Daoy (cell line): ENCODE measurements around the gene SLC43A2. TPM values are rescaled to one million over a fixed set of nuclear protein-coding genes. Genes with fewer than 3 reads are reported as not detected.
"Not testable (repeated sequence)": the region's sequence is repeated elsewhere in the genome, so short reads cannot be mapped to it uniquely, and the experiment has no call there.

ENCODE experiments used
- DNase-seq: peaks from one replicate; pipeline ENCODE4 v3.0.0-alpha.2; 2015; ENCODE audit warnings: low read depth
- total RNA-seq: library from RNA; depleted of rRNA; stranded (reverse); fragments of >200 nt; shearing (Covaris generic); gene quantifications from 2 replicates; pipeline ENCODE4 v1.2.3, GENCODE V29; 2014; rRNA removed

Gene SLC43A2
- total RNA-seq, 1 experiment from 2014 or later = 11.5 TPM

DNA sequence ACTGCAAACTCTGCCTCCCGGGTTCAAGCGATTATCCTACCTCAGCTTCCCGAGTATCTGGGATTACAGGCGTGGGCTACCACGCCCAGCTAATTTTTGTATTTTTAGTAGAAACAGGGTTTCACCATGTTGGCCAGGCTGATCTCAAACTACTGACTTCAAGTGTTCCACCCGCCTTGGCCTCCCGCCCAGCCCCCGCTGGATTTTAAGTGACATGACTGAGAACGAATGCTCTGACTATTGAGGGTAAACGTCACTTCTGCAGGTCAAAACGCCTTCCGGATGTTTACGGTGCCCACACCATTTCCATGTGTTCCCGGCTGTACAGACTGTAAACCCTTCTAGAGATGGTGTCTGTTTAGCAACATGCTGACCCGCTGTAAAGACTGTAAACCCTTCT lies 88.8 kb downstream of the SLC43A2 start:
- DNase-seq = no peak

DNA sequence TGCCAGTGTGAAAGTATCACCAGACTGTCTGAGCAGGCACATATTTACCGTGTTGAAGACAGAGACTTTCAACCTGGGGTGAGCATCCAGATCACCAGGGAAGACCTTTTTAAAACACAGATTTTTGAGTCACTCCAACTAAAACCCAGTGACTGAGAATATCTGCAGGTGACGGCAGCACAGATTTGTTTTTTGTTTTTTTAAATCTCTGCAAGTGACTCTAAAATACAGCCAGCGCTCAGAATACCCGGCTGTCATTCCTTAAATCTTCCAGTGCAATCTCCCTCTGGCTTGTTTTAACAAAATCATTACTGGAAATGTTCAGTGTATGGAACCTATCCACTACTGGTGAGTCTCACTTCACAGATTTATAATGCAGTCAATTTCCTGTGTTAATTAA lies 92.9 kb downstream of the SLC43A2 start:
- DNase-seq = no peak

DNA sequence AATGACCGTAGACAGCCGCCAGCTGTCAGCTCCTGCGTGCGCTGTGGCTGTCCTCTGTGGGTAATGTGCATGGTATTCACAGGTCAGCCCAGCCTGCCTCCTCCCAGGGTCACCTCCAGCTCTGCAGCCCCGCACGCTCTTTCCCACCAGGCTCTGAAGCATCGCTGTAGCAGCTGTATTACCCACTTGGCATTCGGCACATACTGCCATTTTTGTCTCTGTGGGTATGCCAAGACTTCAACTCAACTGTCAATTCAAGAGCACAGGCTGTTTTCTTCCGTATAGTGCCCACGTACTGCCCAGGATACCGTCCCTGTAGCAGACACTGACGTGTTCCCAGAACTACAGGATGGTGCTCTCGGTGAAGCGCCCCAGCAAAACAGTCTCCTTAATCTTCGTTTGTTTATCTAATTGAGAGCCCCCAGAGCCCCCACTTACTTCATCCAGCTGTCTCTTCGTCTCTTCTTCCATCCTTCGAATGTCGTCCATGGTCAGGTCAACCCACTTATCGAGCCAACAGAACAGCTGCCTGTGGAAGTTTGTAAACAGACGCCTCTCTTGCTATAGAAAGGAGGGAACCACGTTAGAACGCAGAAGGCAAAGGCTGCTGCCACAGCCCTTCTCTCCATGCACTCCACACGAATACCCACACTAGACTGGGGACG lies 94.8 kb downstream of the SLC43A2 start:
- no peak for DNase-seq

DNA sequence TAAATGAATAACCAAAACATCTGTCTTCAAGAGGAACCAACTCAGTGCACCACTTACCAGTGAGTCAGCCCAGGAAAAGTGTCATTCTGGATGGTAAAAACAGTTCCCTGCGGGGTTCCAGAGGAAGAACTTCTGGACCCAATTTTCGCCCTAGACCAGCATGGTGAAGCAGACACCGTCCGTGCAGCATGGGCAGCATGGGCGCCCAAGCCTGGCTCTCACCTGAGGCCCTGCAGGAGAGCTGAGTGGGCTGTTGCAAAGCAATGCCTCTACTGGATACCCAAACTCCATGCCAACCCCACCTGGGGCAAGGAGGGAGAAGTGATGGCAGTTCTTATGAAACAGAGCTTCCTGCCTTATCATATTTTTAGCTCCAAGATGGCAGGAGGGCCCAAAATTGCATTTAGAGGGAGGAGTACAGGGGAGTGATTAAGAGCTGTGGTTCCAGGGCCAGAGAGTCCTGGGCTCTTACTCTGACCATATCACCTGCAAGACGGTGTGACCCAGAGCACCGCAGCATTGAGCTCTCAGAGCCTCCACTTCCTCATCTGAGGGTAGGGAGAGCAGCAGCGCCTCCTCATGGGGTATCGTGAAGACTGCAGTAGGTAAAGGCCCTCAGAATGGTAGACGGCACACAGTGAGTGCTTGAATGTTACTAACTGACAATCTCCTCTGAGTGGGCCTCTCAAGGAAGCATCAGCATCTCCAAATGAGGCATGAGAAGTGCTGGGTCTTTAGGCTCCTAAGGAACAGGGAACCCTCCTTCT lies 95.6 kb downstream of the SLC43A2 start:
- DNase-seq = peak; percentile 35

DNA sequence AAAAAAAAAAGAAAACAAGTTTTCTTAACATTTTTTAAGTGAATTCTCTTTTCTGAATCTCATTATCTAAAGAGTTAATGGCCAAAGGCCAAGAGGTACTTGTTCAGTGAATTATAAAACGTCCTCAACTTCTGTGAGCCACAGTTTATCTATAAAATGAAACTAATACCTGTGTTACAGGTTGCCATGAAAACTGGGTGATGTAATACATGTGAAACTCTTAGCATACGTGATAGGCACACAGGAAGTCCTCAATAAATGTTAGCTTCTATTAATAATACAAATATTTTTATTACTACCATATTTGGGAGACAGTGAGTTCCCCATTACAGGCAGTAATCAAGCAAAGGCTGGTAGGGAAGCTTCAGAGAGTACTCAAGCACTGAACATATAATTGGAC lies 98.8 kb downstream of the SLC43A2 start:
- no peak for DNase-seq

DNA sequence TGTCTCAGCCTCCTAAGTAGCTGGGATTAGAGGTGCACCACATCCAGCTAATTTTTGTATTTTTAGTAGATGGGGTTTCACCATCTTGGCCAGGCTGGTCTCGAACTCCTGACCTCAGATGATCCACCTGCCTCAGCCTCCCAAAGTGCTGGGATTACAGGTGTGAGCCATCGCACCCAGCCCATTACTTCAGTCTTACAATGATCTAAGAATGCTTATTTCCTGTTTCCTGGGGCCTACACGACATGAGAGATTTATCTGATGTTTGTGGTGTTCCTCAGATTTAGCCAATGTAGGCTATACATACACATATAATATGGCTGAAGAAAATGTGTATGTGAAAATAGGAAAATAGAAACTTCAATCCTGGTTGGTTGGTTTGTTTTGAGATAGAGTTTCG lies 101.8 kb downstream of the SLC43A2 start:
- not testable (repeated sequence) for DNase-seq

DNA sequence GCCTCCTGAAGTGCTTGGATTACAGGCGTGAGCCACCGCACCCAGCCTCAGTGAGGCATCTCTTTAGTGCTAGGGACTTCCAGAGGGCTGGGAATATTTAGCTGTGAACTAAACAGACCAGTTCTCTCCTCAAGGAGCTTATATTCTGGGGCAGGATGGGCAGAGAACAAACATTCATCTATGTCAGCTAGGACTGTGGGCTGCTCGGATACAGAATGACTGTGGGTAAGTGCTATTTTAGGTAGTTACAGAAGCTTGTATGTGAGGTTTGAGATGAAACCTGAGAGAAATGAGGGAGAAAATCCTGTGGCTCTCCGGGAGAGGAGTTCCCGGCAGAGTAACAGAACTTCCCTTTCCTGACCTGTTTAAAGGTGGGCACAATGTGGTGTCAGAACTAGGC lies 106.0 kb downstream of the SLC43A2 start:
- no peak for DNase-seq

DNA sequence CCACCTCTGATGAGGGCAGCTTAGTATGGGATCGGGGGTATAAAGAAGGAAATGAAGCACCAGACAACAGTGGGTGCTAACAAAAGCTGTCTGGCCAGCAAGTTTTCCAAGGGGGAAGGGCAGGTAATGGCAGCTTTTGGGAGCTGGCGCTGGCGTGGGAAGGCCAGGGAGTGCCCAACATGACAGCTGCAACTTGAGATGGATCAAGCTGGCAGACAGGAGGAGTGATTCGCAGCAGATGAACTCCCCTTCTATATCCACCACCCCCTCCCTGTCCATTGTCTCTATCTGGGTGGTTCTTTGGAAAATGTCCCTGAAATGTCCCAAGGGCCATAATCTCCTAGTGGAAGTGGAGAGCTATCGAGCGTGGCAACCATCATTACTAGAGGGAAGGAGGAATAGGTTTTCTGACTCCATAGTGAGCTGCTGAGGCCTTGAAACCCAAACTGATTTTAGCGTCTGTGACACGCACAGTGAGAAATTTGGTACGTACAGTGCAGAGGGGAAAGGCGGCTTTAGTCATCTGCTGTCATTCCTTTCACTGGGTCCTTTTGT lies 107.5 kb downstream of the SLC43A2 start:
- DNase-seq = no peak

DNA sequence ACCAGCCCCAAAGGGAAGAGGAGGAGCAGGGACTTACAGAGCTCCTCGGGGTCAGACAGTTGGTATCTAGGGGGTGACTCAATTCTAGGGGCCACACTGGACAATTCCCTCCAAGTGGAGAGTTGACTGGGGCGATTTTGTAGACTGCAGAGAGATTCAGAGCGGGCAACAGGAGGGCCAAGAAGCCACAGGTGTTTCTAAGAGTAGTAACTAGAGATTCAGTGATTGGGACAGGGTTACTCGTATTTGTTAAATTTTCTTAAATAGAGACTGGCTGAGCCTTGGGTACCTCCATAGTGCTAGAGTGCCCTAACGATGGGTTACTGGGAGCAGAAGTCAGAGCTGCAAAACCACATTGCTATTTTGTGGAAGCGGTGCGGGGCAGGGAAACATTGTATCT lies 109.0 kb downstream of the SLC43A2 start:
- DNase-seq = no peak

Other genes starting within 250 kb of the SLC43A2 start
- 772 and 1,216 TPM in 2 replicates for gene YWHAE, start 228.6 kb downstream of the SLC43A2 start, total RNA-seq
- gene CRK, start 172.6 kb downstream of the SLC43A2 start, total RNA-seq = 118 and 126 TPM in 2 replicates
- 55.9 and 57.2 TPM in 2 replicates for gene MYO1C, start 136.1 kb downstream of the SLC43A2 start, total RNA-seq
- gene INPP5K, start 112.2 kb downstream of the SLC43A2 start, total RNA-seq = 27.4 and 43.3 TPM in 2 replicates
- gene PITPNA, start 66.0 kb downstream of the SLC43A2 start, total RNA-seq = 20.7 and 22.6 TPM in 2 replicates
- gene SCARF1, start 16.9 kb upstream of the SLC43A2 start, total RNA-seq = 2.1 and 4.0 TPM in 2 replicates
- 7.7 and 40.7 TPM in 2 replicates for gene RILP, start 21.0 kb upstream of the SLC43A2 start, total RNA-seq
- gene PRPF8, start 56.0 kb upstream of the SLC43A2 start, total RNA-seq = 63.9 and 93.3 TPM in 2 replicates
- gene TLCD2, start 81.5 kb upstream of the SLC43A2 start, total RNA-seq = 0.17 and 0.71 TPM in 2 replicates
- 16.5 and 16.7 TPM in 2 replicates for gene WDR81, start 95.9 kb upstream of the SLC43A2 start, total RNA-seq
- 0.06 and 0.80 TPM in 2 replicates for gene SERPINF2, start 114.0 kb upstream of the SLC43A2 start, total RNA-seq
- gene SERPINF1, start 133.2 kb upstream of the SLC43A2 start, total RNA-seq = 0.69 and 2.6 TPM in 2 replicates
- gene SMYD4, start 201.1 kb upstream of the SLC43A2 start, total RNA-seq = 10.1 and 11.0 TPM in 2 replicates
- gene RPA1, start 201.2 kb upstream of the SLC43A2 start, total RNA-seq = 25.4 and 29.9 TPM in 2 replicates